Calu3 (cell line): ENCODE measurements around the gene PPP1R9B. TPM values are rescaled to one million over a fixed set of nuclear protein-coding genes. Genes with fewer than 3 reads are reported as not detected.

Experiments
- BruUV-seq: library from RNA; stranded (reverse); fragments of 400-500 nt; replicated peaks from 2 replicates; lab custom pipeline; 2021; lab: Mats Ljungman, UMichigan
- CTCF ChIA-PET: fragments of 300-600 bp; sonication (Branson Sonifier 250); formaldehyde crosslinking; loops from one replicate; lab custom pipeline; 2022; ENCODE audit warnings: antibody characterized with exemption; lab: Charles Lee
- DNase-seq: peaks from one replicate; pipeline ENCODE4 v3.0.0; 2022
- H3K27ac Mint-ChIP-seq: one replicate; pipeline ENCODE4 v1.8.0; 2022; ENCODE audit warnings: mixed read lengths; ENCODE audit not compliant: unreplicated experiment
- H3K27me3 Mint-ChIP-seq: one replicate; pipeline ENCODE4 v1.8.0; 2022; ENCODE audit warnings: mixed read lengths; ENCODE audit not compliant: unreplicated experiment
- H3K36me3 Mint-ChIP-seq: one replicate; pipeline ENCODE4 v1.8.0; 2022; ENCODE audit warnings: mild to moderate bottlenecking, moderate library complexity, mixed read lengths; ENCODE audit not compliant: insufficient read depth, unreplicated experiment
- H3K4me1 Mint-ChIP-seq: one replicate; pipeline ENCODE4 v1.8.0; 2022; ENCODE audit warnings: mild to moderate bottlenecking, low read depth, mixed read lengths; ENCODE audit not compliant: unreplicated experiment
- H3K4me3 Mint-ChIP-seq: one replicate; pipeline ENCODE4 v1.8.0; 2022; ENCODE audit warnings: mild to moderate bottlenecking, low read depth, moderate library complexity, mixed read lengths; ENCODE audit not compliant: unreplicated experiment
- H3K9me3 Mint-ChIP-seq: one replicate; pipeline ENCODE4 v1.8.0; 2022; ENCODE audit warnings: low read depth, mixed read lengths; ENCODE audit not compliant: unreplicated experiment
- intact Hi-C: fragments of 100-400 bp; cut with micrococcal nuclease; formaldehyde crosslinking; loops from one replicate; pipeline ENCODE4 v1.10.0; 2022; ENCODE audit not compliant: unreplicated experiment
- total RNA-seq: library from RNA; stranded (reverse); gene quantifications from 2 replicates; pipeline ENCODE4 v1.2.3, GENCODE V29; 2022
- TF ChIP-seq, protein P1 (sequence below): fragments of 200-600 bp; IDR thresholded peaks from one replicate; pipeline ENCODE4 v1.8.0; 2022; ENCODE audit warnings: antibody characterized with exemption; ENCODE audit not compliant: unreplicated experiment

PPP1R9B gene
- total RNA-seq, 1 experiment from 2014 or later: 74.3 TPM

DNA sequence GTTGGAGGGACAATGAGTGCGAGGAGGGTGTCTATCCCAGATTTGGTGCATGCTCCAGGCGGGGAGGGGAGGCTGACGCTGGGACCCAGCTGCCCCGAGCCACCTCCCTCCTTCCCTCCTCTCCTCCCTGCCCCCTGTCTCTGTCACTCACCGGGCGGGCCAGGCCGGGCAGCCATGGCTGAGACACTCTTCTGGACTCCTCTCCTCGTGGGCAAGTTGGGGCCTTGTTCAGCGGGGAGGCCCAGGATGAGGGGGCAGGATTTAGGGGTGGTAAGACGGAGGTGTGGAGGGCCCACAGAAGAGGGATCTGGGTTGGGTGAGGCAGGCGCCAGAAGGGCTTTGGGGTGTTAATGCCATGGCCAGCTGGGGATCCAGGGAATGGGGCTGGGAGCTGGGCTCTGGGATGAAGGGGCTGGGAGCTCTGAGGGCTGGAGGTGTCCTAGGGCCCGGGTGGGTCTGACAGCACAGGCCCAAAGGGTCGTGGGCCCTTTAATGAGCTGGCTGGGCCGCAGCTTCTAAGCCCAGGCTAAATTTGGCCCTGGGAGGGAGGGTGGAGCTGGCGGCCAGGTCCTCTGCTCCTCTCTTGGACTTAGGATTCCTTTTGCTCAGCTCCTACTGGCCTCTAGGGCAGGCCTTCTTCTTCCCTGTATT, 15.5 kb upstream of the PPP1R9B start, which contains the start of gene SGCA:
SGCA (plus strand) TSS at position 139 of the 651 bp plus-strand sequence; CDS start at position 175, 36 bp downstream.
- H3K27me3 Mint-ChIP-seq: peaks cover 71% of the 10 kb centered on the region
- no peak for DNase-seq
- CTCF ChIA-PET: interaction anchor here (0.9 to 1.3 kb wide), 3 partner anchors 12 to 16 kb away, joined by 4 to 8 read pairs (median 4); partner anchors contain the start of gene PPP1R9B
- H3K27ac Mint-ChIP-seq: no peak within 1 kb of the TSS
- no peaks in the 10 kb centered on the region for H3K9me3 Mint-ChIP-seq
- H3K4me1 Mint-ChIP-seq: peaks cover 24% of the 10 kb centered on the region
- no peak within 1 kb of the TSS for H3K4me3 Mint-ChIP-seq
- TF ChIP-seq, protein P1, sequence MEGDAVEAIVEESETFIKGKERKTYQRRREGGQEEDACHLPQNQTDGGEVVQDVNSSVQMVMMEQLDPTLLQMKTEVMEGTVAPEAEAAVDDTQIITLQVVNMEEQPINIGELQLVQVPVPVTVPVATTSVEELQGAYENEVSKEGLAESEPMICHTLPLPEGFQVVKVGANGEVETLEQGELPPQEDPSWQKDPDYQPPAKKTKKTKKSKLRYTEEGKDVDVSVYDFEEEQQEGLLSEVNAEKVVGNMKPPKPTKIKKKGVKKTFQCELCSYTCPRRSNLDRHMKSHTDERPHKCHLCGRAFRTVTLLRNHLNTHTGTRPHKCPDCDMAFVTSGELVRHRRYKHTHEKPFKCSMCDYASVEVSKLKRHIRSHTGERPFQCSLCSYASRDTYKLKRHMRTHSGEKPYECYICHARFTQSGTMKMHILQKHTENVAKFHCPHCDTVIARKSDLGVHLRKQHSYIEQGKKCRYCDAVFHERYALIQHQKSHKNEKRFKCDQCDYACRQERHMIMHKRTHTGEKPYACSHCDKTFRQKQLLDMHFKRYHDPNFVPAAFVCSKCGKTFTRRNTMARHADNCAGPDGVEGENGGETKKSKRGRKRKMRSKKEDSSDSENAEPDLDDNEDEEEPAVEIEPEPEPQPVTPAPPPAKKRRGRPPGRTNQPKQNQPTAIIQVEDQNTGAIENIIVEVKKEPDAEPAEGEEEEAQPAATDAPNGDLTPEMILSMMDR: no peak
- intact Hi-C loops: no loop called here
- H3K36me3 Mint-ChIP-seq: peaks cover 7% of the 10 kb centered on the region
- no TSS peak for BruUV-seq

DNA sequence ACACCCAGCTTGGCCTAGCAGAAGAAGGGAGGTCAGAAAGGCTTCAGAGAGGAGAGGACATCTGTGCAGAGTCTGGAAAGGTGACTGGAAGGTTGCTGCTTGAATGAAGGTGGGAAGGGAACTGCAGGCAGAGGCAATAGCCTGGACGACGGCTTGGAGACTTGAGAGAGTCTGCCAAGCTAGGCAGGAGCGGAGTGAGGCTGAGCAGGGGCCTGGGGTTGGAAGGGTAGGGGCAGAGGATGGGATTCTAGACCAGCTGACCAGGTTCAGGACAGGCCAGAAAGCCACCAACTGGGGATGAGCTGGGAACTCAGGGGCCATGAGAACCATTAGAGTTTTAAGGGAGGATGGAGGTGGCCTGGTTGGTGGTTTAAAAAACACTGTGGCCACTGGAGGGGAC, 15.0 kb upstream of the PPP1R9B start:
- Mint-ChIP-seq H3K4me3 (no peak overlapping the region), H3K9me3 (no peaks in the 10 kb centered on the region), H3K27ac (no peak overlapping the region), H3K27me3 (peaks cover 77% of the 10 kb centered on the region), H3K36me3 (peaks cover 12% of the 10 kb centered on the region), H3K4me1 (peaks cover 30% of the 10 kb centered on the region)
- CTCF ChIA-PET: interaction anchor here (0.9 to 1.3 kb wide), 3 partner anchors 13 to 15 kb away, joined by 4 to 8 read pairs (median 5); partner anchors contain the start of gene PPP1R9B
- intact Hi-C loops: no loop called here
- DNase-seq: no peak
- BruUV-seq: no TSS peak
- TF ChIP-seq, protein P1: no peak

DNA sequence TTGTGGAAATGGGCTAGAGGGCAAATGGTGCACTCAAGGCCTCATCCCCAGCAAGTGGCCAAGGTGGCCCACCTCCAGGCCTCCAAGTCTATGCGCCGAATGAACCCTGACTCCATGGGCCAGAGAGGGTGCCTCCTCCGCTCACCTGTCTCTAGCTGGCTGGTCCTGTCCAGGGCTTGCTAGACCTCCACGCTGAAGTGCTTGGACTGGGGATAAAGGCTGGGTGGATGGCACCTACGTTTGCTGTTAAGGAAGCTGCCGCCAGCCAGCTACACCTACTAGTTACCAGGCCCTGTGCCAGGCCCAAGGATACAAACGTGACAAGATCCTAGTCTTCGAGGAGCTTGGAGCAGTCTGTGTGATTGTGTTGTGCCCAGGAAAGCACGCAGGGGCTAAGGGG, 14.6 kb upstream of the PPP1R9B start:
- peaks cover 81% of the 10 kb centered on the region for H3K27me3 Mint-ChIP-seq
- CTCF ChIA-PET: interaction anchor here (0.9 to 1.3 kb wide), 3 partner anchors 13 to 15 kb away, joined by 4 to 8 read pairs (median 5); partner anchors contain the start of gene PPP1R9B
- no peaks in the 10 kb centered on the region for H3K9me3 Mint-ChIP-seq
- no TSS peak for BruUV-seq
- TF ChIP-seq, protein P1: no peak
- no peak overlapping the region for H3K27ac Mint-ChIP-seq
- intact Hi-C loops: no loop called here
- peaks cover 12% of the 10 kb centered on the region for H3K36me3 Mint-ChIP-seq
- peaks cover 31% of the 10 kb centered on the region for H3K4me1 Mint-ChIP-seq
- no peak for DNase-seq
- no peak overlapping the region for H3K4me3 Mint-ChIP-seq

DNA sequence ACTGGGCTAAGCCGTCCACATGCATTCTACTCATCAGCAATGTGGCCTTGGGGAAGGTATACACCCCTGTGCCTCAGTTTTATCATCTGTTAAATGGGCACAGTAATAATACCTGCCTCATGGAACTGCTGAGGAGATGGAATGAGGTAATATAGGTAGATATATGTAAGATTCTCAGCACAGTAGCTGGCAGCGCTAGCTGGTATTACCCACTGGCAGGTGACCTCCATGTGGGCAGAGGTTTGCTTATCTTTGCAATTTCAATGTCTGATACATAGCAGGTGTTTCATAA, 14.2 kb upstream of the PPP1R9B start:
- Mint-ChIP-seq H3K4me3 (no peak overlapping the region), H3K36me3 (peaks cover 12% of the 10 kb centered on the region), H3K27ac (no peak overlapping the region), H3K4me1 (peaks cover 30% of the 10 kb centered on the region), H3K9me3 (no peaks in the 10 kb centered on the region), H3K27me3 (peaks cover 82% of the 10 kb centered on the region)
- DNase-seq: no peak
- intact Hi-C loops: loop anchor here (5.0 kb wide), 1 partner anchor 47 kb away; no protein-coding TSS in a partner anchor
- BruUV-seq: no TSS peak
- TF ChIP-seq, protein P1: no peak
- CTCF ChIA-PET: interaction anchor here (1.0 to 1.3 kb wide), 2 partner anchors 13 to 14 kb away, joined by 4 to 5 read pairs; no protein-coding TSS in a partner anchor
